Erythroblast (primary cell): ENCODE measurements around the gene FPGS.

ENCODE experiments used
- GATA1 ChIP-seq: IDR thresholded peaks from 2 replicates; pipeline ENCODE4 v1.6.1; 2011; ENCODE audit warnings: low read depth, mild to moderate bottlenecking, control low read depth, low read length, moderate library complexity
- POLR2A ChIP-seq: IDR thresholded peaks from 2 replicates; pipeline ENCODE4 v1.6.1; 2011; ENCODE audit warnings: mild to moderate bottlenecking, low read length

DNA sequence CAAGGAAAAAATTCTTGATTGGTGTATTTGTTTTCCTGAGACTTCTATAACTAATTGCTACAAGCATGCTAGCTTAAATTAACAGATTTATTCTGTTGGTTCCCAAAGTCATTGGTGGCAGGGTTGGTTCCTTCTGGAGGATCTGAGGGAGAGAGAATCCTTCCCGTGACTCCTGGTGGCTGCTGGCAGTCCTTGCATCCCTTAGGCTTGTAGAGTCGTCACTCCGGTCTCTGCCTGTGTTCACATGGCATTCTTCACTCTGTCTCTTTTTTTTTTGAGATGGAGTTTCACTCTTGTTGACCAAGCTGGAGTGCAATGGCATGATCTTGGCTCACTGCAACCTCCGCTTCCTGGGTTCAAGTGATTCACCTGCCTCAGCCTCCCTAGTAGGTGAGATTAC, 11.6 kb upstream of the FPGS start:
- TF ChIP-seq POLR2A (no peak), GATA1 (no peak)
